Astrocyte (in vitro differentiated cells and primary cell): ENCODE data around the gene SHC3. TPM values are rescaled to one million over a fixed set of nuclear protein-coding genes. Genes with fewer than 3 reads are reported as not detected.

Experiments
- DNase-seq: peaks from one replicate; pipeline ENCODE4 v3.0.0-alpha.2; 2010; ENCODE audit warnings: low read depth
- FAIRE-seq: peaks from 2 replicates; lab custom pipeline; 2011; peaks lifted over from hg19 to GRCh38; lab: Jason Lieb, UNC
- H2AFZ ChIP-seq: 2 replicates; pipeline ENCODE4 v1.6.0; 2012; ENCODE audit warnings: low read depth, low read length, inconsistent platforms
- H3K27ac ChIP-seq: 2 replicates; pipeline ENCODE4 v1.5.1; 2011; ENCODE audit warnings: low read depth, low read length, inconsistent platforms
- H3K27me3 ChIP-seq: 2 replicates; pipeline ENCODE4 v1.6.0; 2011; ENCODE audit warnings: low read length, inconsistent platforms; ENCODE audit not compliant: insufficient read depth
- H3K36me3 ChIP-seq: 2 replicates; pipeline ENCODE4 v1.5.1; 2011; ENCODE audit warnings: low read length, inconsistent platforms; ENCODE audit not compliant: insufficient read depth
- H3K4me1 ChIP-seq: 2 replicates; pipeline ENCODE4 v1.5.1; 2011; ENCODE audit warnings: low read length, inconsistent platforms; ENCODE audit not compliant: insufficient read depth
- H3K4me2 ChIP-seq: 2 replicates; pipeline ENCODE4 v1.6.0; 2012; ENCODE audit warnings: low read length, inconsistent platforms
- H3K4me3 ChIP-seq: 2 replicates; pipeline ENCODE4 v1.5.1; 2011; ENCODE audit warnings: low read depth, mild to moderate bottlenecking, low read length, inconsistent platforms; ENCODE audit not compliant: insufficient read depth
- H3K79me2 ChIP-seq: 2 replicates; pipeline ENCODE4 v1.6.0; 2012; ENCODE audit warnings: mild to moderate bottlenecking, low read length, inconsistent platforms; ENCODE audit not compliant: insufficient read depth
- H3K9ac ChIP-seq: 2 replicates; pipeline ENCODE4 v1.6.0; 2012; ENCODE audit warnings: mild to moderate bottlenecking, low read length, inconsistent platforms
- H3K9me3 ChIP-seq: 2 replicates; pipeline ENCODE4 v1.5.1; 2012; ENCODE audit warnings: low read depth, mild to moderate bottlenecking, low read length, inconsistent platforms; ENCODE audit not compliant: insufficient read depth
- H4K20me1 ChIP-seq: 2 replicates; pipeline ENCODE4 v1.6.0; 2012; ENCODE audit warnings: low read length, inconsistent platforms; ENCODE audit not compliant: insufficient read depth
- H3K27ac Mint-ChIP-seq: one replicate; pipeline ENCODE4 v1.8.0; 2021; ENCODE audit warnings: mild to moderate bottlenecking, mixed read lengths; ENCODE audit not compliant: unreplicated experiment
- H3K27me3 Mint-ChIP-seq: one replicate; pipeline ENCODE4 v1.8.0; 2021; ENCODE audit warnings: low read depth, mixed read lengths; ENCODE audit not compliant: unreplicated experiment
- H3K36me3 Mint-ChIP-seq: one replicate; pipeline ENCODE4 v1.8.0; 2021; ENCODE audit warnings: low read depth, mixed read lengths; ENCODE audit not compliant: unreplicated experiment
- H3K4me1 Mint-ChIP-seq: one replicate; pipeline ENCODE4 v1.8.0; 2021; ENCODE audit warnings: low read depth, mixed read lengths; ENCODE audit not compliant: unreplicated experiment
- H3K4me3 Mint-ChIP-seq: one replicate; pipeline ENCODE4 v1.8.0; 2021; ENCODE audit warnings: mild to moderate bottlenecking, moderate library complexity, mixed read lengths; ENCODE audit not compliant: unreplicated experiment
- H3K9me3 Mint-ChIP-seq: one replicate; pipeline ENCODE4 v1.8.0; 2021; ENCODE audit warnings: mild to moderate bottlenecking, mixed read lengths; ENCODE audit not compliant: unreplicated experiment
- EZH2 ChIP-seq: IDR thresholded peaks from 2 replicates; pipeline ENCODE4 v1.6.1; 2012; ENCODE audit warnings: mild to moderate bottlenecking, low read length, inconsistent platforms; ENCODE audit not compliant: insufficient read depth
- total RNA-seq: library from RNA; stranded (reverse); gene quantifications from 2 replicates; pipeline ENCODE4 v1.2.1, GENCODE V29; 2021
- TF ChIP-seq, protein P1 (sequence below): IDR thresholded peaks from 2 replicates; pipeline ENCODE4 v1.5.1; 2011; ENCODE audit warnings: low read depth, mild to moderate bottlenecking, inconsistent platforms, low read length, moderate library complexity; ENCODE audit not compliant: insufficient read depth

Gene SHC3
- total RNA-seq, 1 donor from 2014 or later: 4.6 TPM

DNA sequence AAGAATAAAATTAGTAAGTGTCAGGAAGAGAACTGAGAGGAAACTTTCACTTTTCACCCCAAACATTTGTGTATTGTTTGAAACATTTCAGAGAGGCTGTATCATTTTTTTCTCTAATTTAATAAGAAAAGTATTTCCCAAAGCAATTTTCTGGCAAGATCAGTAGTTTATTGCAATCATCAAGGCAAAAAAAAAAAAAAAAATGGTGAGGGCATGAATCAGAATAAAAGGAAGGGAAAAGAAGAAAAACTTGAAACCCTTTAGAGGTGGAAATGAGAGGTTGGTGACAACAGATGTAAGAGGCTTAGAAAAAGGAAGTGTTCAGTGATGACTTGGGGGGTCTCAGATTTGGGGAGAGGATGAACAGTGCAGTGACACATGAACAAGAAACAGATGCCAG lies 13.3 kb downstream of the SHC3 start:
- no peak for TF ChIP-seq EZH2
- TF ChIP-seq, protein P1, sequence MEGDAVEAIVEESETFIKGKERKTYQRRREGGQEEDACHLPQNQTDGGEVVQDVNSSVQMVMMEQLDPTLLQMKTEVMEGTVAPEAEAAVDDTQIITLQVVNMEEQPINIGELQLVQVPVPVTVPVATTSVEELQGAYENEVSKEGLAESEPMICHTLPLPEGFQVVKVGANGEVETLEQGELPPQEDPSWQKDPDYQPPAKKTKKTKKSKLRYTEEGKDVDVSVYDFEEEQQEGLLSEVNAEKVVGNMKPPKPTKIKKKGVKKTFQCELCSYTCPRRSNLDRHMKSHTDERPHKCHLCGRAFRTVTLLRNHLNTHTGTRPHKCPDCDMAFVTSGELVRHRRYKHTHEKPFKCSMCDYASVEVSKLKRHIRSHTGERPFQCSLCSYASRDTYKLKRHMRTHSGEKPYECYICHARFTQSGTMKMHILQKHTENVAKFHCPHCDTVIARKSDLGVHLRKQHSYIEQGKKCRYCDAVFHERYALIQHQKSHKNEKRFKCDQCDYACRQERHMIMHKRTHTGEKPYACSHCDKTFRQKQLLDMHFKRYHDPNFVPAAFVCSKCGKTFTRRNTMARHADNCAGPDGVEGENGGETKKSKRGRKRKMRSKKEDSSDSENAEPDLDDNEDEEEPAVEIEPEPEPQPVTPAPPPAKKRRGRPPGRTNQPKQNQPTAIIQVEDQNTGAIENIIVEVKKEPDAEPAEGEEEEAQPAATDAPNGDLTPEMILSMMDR: no peak
- no peaks in the 10 kb centered on the region for H3K4me1 ChIP-seq
- H3K79me2 ChIP-seq: peaks cover 79% of the 10 kb centered on the region
- FAIRE-seq: no peak
- Mint-ChIP-seq H3K27me3 (peaks cover 3% of the 10 kb centered on the region), H3K4me3 (no peak overlapping the region), H3K4me1 (no peaks in the 10 kb centered on the region), H3K9me3 (peaks cover under 1% of the 10 kb centered on the region), H3K27ac (no peak overlapping the region), H3K36me3 (peaks cover 4% of the 10 kb centered on the region)
- no peak overlapping the region for H2AFZ ChIP-seq
- H4K20me1 ChIP-seq: peaks cover 42% of the 10 kb centered on the region
- no peak overlapping the region for H3K9ac ChIP-seq
- no peak overlapping the region for H3K4me2 ChIP-seq
- no peak for DNase-seq
- H3K9me3 ChIP-seq: no peaks in the 10 kb centered on the region
- H3K36me3 ChIP-seq: no peaks in the 10 kb centered on the region
- H3K27ac ChIP-seq: no peak overlapping the region
- H3K4me3 ChIP-seq: no peak overlapping the region
- H3K27me3 ChIP-seq: no peaks in the 10 kb centered on the region

DNA sequence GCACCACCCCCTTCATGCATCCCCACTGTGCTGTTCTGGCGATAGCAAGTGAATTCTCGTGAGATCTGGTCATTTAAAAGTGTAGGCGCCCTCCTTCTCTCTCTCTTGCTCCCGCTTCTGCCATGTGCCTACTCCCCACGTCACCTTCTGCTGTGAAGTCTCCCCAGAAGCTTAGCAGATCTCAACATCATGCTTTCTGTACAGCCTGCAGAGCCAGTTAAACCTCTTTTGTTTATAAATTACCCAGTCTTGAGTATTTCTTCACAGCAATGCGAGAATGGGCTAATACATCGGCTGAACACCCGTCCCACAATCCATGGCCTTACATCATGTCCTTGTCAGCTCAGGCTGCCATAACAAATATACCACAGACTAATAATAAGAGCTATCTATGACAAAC lies 17.4 kb downstream of the SHC3 start:
- H3K9me3 ChIP-seq: no peaks in the 10 kb centered on the region
- no peak overlapping the region for H2AFZ ChIP-seq
- no peak for TF ChIP-seq EZH2
- TF ChIP-seq, protein P1: no peak
- H3K9ac ChIP-seq: no peak overlapping the region
- no peaks in the 10 kb centered on the region for H3K27me3 Mint-ChIP-seq
- no peak overlapping the region for H3K4me2 ChIP-seq
- H3K27ac Mint-ChIP-seq: no peak overlapping the region
- H3K27ac ChIP-seq: no peak overlapping the region
- peaks cover 15% of the 10 kb centered on the region for H4K20me1 ChIP-seq
- peaks cover 4% of the 10 kb centered on the region for H3K36me3 Mint-ChIP-seq
- H3K4me3 ChIP-seq: no peak overlapping the region
- H3K36me3 ChIP-seq: no peaks in the 10 kb centered on the region
- H3K27me3 ChIP-seq: no peaks in the 10 kb centered on the region
- no peaks in the 10 kb centered on the region for H3K4me1 ChIP-seq
- FAIRE-seq: no peak
- DNase-seq: no peak
- no peaks in the 10 kb centered on the region for H3K4me1 Mint-ChIP-seq
- peaks cover 4% of the 10 kb centered on the region for H3K9me3 Mint-ChIP-seq
- H3K4me3 Mint-ChIP-seq: no peak overlapping the region
- peaks cover 78% of the 10 kb centered on the region for H3K79me2 ChIP-seq

DNA sequence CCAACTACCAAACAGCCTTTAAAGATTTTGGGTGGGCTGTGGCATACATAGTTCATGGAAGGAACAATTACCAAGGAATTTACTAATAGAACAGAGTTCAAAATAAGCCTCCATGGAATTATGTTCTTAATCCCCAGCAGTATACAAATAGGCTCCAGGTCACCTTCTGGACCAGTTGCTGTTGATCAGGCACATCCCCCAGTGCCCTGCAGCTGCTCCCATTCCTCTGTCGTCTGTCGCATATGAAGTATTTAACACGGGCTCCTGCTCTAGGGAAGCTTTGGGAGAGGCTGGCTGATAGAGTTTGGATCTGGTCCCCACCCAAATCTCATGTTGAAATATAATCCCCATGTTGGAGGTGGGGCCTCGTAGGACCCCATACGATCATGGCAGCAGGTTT lies 17.8 kb downstream of the SHC3 start:
- Histone ChIP-seq H3K9ac (no peak overlapping the region), H3K4me3 (no peak overlapping the region), H2AFZ (no peak overlapping the region), H3K36me3 (no peaks in the 10 kb centered on the region), H3K4me2 (no peak overlapping the region), H3K27me3 (no peaks in the 10 kb centered on the region), H3K9me3 (no peaks in the 10 kb centered on the region), H3K79me2 (peaks cover 78% of the 10 kb centered on the region), H3K27ac (no peak overlapping the region), H4K20me1 (peaks cover 11% of the 10 kb centered on the region), H3K4me1 (no peaks in the 10 kb centered on the region)
- H3K36me3 Mint-ChIP-seq: peaks cover 2% of the 10 kb centered on the region
- H3K4me1 Mint-ChIP-seq: no peaks in the 10 kb centered on the region
- DNase-seq (no peak), FAIRE-seq (no peak)
- H3K4me3 Mint-ChIP-seq: no peak overlapping the region
- H3K27me3 Mint-ChIP-seq: no peaks in the 10 kb centered on the region
- H3K27ac Mint-ChIP-seq: no peak overlapping the region
- TF ChIP-seq, protein P1: no peak
- H3K9me3 Mint-ChIP-seq: peaks cover 4% of the 10 kb centered on the region
